NCI-H2081 treated with DMSO at 0.1 percent for 48 hours (cell line): Measurements from ENCODE around the gene MRPS6.

ENCODE experiments used
- DNase-seq: peaks from one replicate; lab custom pipeline; 2025; lab: John Stamatoyannopoulos, UW

Gene MRPS6

DNA sequence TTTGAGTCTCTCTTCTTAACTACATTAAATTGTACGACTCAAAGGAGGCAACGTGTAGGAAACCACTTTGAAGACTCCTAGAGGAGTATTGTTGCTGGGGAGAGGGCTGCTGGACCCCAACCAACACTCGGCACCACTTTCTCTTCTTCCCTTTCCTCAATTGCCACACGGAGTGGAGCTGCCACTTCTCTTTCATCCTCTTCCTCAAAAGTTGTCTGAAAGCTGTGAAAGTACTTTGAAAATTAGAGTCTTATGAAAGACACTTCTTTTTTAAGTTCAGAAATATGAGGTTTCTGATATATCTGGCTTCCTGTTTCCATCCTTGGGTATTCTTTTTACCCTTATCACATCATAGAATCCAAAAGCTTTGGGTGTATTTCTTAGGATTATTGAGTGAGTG lies 59.5 kb downstream of the MRPS6 start:
- no peak for DNase-seq

DNA sequence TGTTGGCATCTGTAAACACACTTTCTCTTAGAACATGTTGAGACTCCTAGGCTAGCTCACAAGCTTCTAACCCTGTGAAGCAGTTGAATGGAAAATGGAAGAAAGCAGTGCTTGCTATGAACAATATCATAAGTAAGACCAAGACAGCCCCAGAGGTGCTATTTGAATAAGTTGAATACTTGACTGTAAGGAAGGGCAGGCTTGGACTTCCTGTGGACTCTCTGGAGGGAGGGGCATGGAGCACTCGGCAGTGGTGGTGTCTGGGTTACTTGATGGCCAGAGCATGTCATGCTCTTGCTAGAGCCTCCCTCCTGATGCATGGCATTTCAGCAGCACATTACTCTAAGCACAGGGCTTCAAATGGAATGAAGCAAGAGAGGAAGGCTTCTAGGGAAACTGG lies 60.0 kb downstream of the MRPS6 start:
- no peak for DNase-seq

DNA sequence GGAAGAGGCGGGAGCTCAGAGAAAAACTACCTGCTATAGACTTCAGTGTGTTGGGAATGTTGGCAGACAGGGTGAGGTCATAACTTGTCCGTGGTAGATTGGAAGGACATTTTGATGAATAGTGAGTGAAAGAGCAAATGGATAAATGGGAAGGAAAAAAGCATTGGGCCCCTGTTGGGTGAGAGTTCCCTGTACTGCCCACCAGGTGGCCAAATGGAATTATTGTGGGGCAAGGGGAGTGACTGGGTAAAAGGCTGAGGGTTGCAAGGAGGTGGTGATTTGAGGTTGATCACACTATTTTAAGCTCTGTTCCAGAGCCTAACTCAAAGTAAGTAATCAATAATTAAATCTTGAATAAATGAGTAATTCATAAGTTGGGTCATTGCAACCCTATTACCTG lies 60.4 kb downstream of the MRPS6 start:
- DNase-seq: no peak

DNA sequence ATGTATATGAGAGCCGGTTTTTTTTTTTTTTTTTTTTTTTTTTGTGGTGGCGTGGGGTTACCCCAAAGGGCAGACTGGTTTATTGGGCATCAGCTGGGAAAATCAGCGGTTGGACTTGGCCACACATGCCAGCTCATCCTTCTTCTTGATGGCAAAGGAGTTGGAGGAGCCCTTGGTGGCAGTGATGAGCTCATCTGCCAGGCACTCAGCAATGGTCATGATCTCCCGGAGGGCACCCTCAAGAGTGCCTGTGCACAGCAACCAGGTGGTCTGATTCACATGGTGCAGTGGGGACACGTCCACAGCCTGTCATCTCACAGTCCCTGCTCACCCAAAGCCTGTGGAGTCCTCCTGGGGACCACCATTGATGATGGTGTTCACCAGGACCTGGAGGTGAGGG lies 62.0 kb downstream of the MRPS6 start:
- DNase-seq: no peak

DNA sequence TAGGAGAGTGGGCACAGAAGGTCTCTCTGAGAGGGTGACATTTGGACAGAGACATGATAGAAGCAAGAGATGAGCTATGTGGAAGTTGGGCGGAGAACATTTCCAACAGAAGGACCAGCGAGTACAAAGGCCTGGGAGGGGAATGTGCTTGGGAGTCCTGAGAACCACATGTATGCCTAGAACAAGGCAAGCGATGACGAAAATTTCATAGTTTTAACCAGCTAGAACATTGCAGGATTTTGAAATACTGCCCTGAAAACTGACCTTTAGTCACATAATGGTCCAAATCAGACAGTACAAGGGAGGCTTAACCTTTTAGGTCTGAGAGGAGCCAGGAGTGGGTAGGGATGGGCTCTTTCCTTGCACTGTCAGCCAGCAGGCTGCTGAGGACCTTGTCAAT lies 68.0 kb downstream of the MRPS6 start:
- no peak for DNase-seq

DNA sequence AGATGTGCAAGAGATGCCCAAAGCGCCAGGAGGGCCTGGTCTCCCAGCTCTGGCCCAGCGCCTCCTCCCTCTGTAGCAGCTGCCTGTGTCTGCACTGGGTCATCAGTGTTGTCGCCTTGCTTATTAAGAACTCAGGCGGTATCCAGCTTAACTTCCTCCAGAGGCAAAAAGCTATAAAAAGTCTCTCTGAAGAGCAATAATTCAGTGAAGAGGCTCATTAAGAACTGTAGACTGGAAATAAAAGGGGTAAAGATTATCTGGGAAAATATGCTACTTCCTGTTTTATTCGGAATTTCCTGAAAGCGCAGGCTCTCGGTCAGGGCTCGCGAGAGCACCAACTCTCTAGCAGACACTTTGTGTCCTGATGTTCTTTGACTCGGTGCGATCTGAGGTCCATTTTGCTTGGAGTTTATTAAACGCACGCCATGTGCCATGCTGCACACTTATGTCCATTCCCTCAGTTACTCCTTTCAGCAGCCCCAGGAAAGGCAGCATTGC lies 70.4 kb downstream of the MRPS6 start:
- DNase-seq: no peak

DNA sequence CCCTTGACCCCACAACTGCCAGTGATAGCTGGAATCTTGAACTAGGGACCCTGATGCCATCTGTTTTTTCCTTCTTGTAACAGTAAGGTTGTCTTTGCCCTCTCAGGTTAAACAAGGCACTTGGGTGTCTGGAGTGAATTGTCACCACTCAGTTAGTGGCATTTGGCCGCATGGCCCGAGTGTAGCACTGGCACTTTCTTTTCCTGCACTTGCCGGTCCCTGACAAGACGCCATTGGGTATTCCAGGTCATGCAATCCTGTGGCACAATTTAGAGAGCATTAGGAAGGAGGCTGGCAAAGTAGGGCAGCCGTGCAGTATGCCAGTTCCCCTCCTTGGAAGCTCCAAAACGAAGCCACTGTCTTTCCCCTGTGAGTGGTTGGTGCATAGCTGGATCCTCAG lies 70.8 kb downstream of the MRPS6 start:
- no peak for DNase-seq

DNA sequence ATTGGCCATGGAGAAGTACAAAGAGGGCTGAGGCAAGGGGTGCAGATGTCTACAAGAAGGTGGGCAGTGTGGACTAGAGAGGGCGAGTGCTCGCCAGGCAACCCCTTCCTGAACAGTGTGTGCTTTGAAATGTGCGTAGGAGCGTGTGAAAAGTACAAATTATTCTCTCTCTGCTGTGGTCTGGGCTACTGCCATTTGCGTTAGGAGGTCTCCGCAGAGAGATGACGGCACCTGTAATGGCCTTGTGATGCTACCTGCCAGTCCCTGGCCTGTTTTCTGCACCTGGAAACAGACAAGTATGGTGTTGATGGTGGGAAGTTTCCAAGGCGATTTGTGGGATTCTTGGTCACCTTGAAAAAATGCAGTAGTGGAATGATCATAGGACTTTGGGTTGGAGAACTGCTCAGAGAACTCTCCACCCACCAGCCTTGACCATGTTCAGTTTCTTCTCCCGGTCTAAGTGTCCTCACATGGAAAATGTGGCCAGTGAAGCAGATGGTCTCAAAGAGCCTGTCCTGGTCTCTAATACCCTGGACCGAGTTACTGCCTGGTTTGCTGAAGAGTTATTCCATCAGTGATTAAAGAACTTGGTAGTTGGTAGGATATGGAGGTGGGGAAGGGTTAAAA lies 74.5 kb downstream of the MRPS6 start:
- no peak for DNase-seq

DNA sequence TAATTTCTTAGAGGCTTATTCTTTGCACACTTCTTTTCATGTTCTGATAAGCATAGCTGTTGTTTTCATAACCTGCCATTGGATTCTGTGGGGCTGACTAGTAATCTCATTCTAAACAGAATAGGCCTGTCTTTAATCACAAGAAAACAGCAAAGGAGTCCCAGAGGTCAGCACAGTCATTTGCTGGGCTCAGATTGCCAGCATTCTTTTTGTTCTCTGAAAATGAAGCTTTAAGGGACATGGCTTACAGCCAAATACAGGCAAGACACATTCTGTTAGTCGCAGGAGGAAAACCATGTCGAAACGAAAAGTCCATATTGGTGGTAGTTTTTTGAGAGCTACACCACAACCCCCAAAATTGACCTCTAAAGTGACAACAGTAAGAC lies 75.0 kb downstream of the MRPS6 start:
- no peak for DNase-seq

DNA sequence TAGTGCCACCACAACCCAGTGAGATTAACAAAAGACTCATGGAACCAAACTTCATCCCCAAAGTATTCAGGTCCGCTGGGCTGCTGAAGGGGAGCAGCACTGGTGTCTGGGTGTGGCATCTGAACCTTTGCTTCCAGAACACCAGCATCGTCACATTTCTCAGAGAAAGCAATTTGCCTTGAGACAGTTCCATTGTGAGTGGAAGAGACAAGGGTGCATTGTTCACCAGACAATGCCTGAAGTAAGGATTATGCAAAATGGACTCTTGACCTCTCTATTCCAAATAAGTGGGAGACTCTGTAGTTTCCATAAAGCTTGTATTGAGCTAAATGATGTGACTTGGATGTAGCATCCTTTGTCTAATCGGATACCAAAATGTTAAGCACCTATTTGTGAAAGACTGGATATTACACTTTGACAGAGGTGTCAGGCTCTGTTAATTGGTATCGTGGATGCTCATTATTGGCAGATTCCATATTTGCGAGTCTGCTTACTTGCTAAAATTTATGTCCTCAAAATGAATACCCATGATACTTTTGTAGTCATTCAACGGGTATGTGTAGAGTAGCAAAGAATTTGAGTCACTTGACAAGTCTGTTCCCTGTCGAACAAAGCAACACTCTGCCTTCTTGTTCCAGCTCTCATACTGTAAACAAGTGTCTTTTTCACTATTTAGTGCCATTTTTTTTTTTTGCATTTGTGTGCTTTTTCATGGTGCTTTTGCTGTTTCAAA lies 75.6 kb downstream of the MRPS6 start:
- no peak for DNase-seq

DNA sequence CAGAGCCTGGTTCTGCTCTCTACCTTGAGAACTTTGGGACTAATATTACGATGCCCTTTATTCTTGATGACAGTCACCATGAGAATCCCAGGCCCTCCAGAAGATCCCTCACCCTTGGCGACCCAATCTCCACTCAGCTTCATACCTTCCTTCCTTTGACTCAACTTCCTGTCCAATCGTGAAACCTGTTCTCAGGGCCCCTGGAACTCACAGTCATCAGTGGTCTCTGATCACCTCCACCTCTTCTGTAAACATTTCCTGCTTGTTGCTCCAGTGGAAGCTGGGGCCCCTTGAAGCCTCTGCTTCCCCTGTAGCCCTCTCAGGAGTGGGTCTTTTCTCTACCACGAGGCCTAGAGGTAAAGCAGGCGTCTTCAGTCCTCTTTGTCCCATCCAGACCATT lies 79.1 kb downstream of the MRPS6 start:
- no peak for DNase-seq

DNA sequence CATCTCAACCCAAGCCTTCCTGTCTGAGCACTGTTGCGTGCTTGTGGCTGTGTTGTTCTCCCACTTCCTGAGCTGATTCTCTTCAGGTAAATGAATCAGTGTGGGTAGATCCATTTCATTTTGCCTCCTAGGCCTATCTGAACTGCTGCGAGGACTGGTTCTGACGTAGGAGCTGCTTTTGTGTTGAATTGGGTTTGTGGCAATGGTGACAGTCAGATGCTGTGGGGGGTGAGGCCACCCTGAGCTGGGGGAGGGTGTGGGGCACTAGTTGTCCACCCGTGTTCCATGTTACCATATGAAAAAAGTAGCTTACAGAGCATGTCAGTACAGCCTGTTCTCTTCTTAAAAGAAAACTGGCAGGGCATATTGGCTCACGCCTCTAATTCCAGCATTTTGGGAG lies 81.5 kb downstream of the MRPS6 start:
- DNase-seq: no peak

DNA sequence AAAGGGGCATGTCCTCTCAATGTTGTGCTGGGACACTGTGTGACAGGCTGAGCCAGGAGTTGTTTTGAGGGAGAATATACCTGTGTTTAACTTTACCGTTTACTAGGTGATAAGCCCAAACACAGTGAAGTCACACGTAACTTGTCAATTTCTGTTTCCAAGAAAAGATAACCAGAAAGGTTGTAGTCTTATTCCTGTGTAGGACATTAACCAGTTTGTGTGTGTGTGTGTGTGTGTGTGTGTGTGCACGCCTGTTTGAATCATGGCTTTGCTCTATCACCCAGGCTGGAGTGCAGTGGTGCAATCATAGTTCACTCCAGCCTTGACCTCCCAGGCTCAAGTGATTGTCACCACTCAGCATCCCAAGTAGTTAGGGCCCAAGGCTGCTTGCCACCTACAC lies 83.6 kb downstream of the MRPS6 start:
- DNase-seq: no peak

DNA sequence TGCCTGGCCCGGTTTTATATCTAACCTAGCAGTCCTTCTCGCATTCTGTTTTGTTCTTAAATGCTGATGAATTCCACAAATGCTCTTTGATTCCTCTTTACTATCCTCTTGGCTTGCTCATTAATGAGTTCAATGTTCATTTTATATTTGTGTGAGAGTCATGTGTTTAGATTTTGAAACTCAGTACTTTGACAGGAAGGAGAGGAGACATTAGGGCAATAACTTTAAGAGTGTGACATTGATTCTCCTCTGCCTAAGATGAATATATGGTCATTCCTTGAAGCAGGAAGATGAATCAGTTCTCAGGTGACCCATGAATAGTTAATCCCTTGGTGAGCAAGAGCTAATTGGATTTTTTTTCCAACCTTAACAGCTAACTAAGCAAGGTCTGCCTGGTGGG lies 84.1 kb downstream of the MRPS6 start:
- no peak for DNase-seq

DNA sequence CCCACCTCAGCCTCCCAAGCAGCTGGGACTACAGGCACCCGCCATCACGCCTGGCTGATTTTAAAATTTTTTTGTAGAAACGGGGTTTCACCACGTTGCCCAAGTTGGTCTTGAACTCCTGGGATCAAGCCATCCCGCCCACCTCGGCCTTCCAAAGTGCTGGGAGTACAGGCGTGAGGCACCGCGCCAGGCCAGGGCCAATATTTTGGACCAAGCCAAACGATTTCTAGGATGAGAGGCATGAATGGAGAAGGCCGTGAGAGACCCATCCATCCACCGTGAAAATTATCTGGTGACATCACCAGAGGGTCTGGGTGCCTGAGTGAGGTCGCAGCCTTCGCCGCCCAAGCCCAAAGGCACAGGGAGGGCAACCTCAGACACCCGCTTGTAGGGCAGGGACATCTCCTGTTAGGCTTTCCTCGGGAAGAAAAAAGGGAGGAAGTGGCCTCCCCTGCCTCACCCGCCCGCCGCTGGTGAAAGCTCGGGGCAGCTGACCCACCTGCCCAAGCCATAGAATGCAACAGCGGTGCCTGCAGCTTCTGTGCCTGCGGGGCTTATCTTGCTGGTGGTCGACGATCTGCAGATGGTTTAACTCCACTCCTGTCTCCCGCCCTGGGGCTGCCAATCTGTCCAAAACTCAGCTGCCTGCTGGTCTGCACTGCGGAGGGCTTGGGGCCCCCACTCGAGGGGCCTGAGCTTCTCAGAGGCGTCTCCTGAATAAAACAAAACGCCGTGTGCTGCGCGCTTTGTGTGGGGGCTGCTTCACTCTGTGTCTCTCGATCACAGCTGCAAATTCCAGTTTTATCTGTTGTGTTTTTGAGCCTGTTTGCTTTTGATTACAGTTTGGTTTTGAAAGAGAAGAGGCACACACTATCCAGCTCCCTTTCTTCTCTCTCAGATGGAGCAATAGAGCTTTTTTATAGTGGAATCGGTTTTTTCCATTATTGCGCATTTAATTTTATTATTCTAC lies 85.8 kb downstream of the MRPS6 start:
- no peak for DNase-seq

DNA sequence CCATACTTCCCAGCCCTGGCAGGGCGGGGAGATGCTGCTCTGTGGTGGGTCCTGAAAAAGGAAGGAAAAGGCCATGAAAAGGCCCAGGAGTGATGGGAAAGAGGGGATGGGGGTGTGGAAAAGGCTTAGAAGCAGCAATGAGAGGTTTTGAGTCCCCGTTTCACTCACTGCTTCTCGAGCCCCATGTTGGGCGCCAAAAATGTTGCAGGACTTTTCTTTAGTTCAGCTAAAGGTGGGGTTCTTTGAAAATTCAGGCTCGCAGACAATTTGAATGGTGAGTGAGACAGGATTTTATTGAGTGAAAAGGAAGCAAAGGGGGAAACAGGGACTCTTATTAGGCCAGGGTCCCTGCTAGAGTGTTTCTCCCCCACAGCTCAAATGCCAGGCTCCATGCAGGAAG lies 93.1 kb downstream of the MRPS6 start:
- no peak for DNase-seq

DNA sequence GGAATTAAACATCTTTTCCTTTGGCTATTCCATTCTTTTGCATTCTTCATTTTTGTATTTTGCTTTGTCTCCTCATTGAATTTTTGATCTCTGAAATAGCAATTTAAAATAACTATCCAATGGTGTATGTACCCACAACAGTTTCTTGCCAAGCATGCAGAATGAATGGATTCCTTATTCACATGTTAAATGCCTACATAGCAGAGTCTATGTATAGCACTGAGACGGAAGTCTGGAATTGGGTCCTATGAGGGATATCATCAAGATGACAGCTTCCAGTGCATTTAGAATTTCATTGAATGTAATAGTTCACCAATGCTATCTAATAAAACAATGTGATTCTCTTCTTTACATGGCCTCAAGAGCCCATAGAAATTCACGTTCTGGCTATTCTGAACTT lies 97.5 kb downstream of the MRPS6 start:
- DNase-seq: no peak

DNA sequence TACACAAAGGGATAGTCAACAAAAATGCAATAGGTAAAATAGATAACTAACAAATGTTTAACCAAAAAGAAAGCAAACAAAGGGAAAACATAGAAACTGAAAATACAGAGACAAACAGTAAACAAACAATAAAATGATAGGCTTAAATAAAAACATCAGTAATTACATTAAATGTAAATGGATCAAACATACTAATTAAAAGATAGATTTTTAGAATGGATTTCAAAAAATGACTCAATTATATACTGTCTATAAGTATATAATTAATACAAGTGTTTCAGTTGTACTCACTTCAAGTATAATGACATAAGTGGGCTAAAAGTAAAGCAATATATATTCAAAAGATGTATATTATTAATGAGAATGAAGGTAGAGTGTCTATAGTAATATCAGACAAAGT lies 101.1 kb downstream of the MRPS6 start:
- no peak for DNase-seq

DNA sequence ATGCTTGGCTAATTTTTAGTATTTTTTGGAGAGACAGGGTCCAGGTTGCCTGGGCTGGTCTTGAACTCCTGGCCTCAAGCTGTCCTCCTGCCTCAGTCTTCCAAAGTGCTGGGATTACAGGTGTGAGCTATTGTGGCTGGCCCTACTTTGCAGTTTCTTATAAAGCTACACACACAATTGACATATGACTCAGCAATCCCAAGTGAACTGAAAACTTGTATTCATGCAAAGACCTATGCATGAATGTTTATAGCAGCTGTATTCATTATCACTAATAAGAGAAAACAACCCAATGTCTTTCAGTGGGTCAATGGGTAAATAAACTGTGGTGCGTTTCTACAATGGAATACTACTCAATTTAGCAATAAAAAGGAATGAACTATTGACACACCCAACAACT lies 103.1 kb downstream of the MRPS6 start:
- DNase-seq: no peak

DNA sequence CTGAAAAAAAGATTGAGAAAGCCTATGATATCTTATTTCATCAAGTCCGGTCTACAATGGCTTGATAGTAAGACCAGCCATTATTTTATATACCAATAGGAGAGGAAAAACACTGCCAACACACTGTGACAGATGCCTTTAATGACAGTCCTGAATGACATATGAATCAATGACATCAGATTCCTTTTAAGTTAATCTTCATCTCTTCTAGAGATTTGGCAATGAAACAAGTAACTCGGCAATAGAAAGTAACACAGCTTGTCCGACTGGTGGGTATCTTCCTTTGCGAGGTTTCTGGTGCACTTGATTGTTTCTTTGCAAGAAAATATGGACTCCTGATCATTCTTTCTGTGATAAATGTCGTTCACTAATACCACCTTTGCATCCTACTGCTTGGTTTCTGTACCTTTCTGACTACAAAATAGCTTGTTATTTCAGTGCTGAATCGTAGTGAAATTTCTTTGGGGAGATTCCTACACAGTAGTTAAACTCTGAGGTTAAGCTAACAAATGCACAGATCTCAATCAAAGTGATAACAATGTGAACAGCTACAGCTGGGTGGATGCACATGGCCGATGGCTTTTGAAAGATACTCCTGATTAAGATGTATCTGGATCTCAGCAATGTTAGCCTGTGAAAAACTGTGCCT lies 104.7 kb downstream of the MRPS6 start:
- no peak for DNase-seq

DNA sequence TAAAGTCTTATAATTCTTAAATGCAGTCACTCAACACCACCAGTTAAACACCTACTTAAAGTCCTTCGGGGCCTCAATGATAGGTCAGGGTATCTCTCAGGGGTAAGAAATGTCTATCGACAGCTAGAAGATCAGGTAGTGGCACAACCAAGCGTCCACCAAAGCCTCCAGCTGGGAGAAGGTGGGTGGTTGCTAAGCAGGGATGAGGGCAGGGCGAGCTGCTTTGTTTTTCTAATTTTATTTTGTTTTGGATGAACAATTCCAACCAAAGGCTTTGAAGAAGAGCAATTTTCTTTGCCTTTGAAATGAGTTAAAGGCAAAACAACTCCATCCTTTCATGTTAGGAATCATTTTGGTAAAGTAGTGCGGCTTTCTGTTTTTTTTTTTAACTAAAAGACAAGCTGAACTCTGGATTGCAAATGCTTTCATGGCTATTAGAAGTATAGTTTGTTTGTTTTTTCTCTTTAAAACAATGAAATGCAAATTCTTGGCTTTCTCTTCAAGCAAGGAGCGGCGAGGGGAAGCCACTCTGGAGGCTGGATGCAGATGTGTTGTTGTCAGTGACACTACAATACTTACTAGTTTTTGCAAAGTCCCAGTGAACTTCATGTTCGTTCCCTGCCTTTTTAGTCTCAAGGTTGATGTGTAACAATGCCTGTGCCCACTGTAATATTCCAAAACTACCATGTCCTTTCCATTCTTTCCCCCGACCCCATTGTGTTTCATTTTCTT lies 106.0 kb downstream of the MRPS6 start:
- DNase-seq: no peak

DNA sequence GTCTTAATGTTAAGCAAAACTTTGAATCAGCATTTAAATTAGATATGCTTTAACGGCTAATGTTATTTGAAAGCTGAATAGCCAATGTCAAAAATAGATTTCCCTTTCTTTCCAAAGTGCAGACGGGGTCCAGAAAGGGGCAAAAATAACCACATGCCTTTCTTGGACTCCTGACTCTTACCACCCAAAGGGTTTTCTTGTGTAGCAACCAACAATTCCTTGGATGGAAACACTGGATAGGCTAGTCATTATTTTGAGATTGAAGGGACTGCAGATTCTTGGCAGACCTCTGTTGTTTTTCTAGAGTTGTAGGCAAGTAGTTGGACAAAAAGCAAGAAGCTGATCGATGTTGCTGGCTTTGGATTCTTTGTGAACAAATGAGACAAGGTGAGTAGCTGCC lies 107.0 kb downstream of the MRPS6 start:
- no peak for DNase-seq
